Mucosa of rectum (tissue), 2 donors: ENCODE results near the gene CDH13.
A peak's percentile ranks its signal among the peaks of the same experiment; 100 is the strongest.

ENCODE experiments used
- H3K27ac ChIP-seq, 2 donors: one replicate each; pipeline ENCODE4 v1.7.0; 2013; ENCODE audit warnings: inconsistent platforms in 2 of 2, low read depth in 2 of 2, low read length in 2 of 2
- H3K27me3 ChIP-seq, 2 donors: one replicate each; pipeline ENCODE4 v1.7.0; 2013; ENCODE audit warnings: low read length in 2 of 2; ENCODE audit not compliant: control insufficient read depth in 2 of 2, insufficient read depth in 2 of 2
- H3K36me3 ChIP-seq, 2 donors: one replicate each; pipeline ENCODE4 v1.7.0; 2013; ENCODE audit warnings: low read length in 2 of 2; ENCODE audit not compliant: control insufficient read depth in 2 of 2, insufficient read depth in 2 of 2
- H3K4me1 ChIP-seq, 2 donors: one replicate each; pipeline ENCODE4 v1.7.0; 2013; ENCODE audit warnings: low read length in 2 of 2, mild to moderate bottlenecking in 1 of 2; ENCODE audit not compliant: control insufficient read depth in 2 of 2, insufficient read depth in 2 of 2
- H3K4me3 ChIP-seq, 2 donors: one replicate each; pipeline ENCODE4 v1.7.0; 2013; ENCODE audit warnings: low read length in 2 of 2
- H3K9ac ChIP-seq, 2 donors: one replicate each; pipeline ENCODE4 v1.7.0; 2013; ENCODE audit warnings: low read length in 2 of 2, low read depth in 1 of 2, mild to moderate bottlenecking in 1 of 2
- H3K9me3 ChIP-seq, 2 donors: one replicate each; pipeline ENCODE4 v1.7.0; 2013; ENCODE audit warnings: low read length in 2 of 2; ENCODE audit not compliant: control insufficient read depth in 2 of 2
- donor health status: healthy.
- donor health status: Normal muscosa, but diverticular disease.

The CDH13 gene

DNA sequence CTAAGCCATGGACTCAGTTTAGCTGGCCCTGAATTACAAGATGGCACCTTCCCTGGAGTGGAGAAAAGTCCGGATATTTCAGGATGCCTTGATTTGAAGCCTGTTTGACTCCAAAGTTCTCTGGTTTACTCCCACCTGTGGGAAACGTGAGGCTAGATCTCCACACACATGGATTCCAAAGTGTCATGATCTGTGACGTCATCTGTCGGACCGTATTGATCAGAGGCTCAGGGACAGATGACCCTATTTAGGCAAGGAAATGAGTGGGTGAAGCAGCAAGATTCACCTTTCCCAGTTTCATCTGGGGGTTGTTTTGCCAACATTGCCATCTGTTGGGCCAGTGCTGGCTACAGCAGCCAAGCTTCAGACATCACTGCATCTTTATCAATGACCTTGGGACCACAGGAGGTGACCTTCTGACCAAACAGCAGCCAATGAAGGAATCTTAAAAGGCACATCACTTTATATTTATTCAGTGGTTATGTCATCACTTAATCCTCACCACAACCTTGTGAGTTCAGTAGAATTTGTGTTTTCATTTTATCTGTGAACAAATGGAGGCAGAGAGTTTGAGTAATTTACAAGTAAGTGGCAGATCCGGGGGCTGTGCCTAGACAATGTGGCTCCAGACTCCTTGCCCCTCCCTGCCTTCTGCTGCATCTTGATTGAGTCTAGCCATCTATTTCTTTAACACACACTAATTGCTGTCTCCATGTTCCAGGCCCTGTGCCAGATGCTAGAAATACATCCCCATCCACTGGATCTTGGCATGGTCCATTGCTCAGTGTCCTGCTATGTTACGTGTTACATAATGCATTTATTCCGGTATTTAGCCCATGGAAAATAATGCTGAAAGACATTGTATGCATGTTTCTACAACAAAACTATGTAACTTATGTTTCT, 1.5 kb upstream of the CDH13 start:
- peaks cover 28 to 36% of the 10 kb centered on the region in 2 donors for H3K27me3 ChIP-seq
- peaks cover 6 to 16% of the 10 kb centered on the region in 2 donors for H3K4me1 ChIP-seq
- H3K27ac ChIP-seq, result no peak overlapping the region
- H3K9ac ChIP-seq, result no peak overlapping the region
- no peaks in the 10 kb centered on the region for H3K9me3 ChIP-seq
- H3K36me3 ChIP-seq, result no peaks in the 10 kb centered on the region
- no peak overlapping the region for H3K4me3 ChIP-seq

DNA sequence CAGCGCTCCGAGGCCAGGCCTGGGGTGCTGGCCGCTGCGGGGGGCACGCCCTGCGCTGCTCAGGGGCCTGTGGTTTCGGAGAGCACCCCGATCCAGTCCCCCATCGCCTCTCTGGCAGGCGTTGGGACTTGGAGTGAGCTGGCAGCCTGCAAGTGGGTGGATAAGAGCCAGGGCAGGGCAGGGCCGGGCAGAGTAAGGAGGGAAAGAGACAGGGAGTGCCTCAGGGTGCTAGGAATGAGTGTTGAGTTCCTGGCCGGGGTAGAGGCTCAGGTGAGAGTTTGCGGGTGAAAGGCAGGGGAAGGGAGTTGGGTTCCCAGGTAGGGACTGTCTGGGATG, 1.3 kb downstream of the CDH13 start:
- H3K27ac ChIP-seq, result no peak overlapping the region
- H3K4me3 ChIP-seq, result peak overlapping the region; percentile 52 to 53
- no peaks in the 10 kb centered on the region for H3K9me3 ChIP-seq
- H3K27me3 ChIP-seq, result peaks cover 26 to 35% of the 10 kb centered on the region in 2 donors
- H3K9ac ChIP-seq, result peak overlapping the region in 1 of 2 donors; percentile 42
- H3K4me1 ChIP-seq, result peaks cover 6 to 16% of the 10 kb centered on the region in 2 donors
- H3K36me3 ChIP-seq, result no peaks in the 10 kb centered on the region

DNA sequence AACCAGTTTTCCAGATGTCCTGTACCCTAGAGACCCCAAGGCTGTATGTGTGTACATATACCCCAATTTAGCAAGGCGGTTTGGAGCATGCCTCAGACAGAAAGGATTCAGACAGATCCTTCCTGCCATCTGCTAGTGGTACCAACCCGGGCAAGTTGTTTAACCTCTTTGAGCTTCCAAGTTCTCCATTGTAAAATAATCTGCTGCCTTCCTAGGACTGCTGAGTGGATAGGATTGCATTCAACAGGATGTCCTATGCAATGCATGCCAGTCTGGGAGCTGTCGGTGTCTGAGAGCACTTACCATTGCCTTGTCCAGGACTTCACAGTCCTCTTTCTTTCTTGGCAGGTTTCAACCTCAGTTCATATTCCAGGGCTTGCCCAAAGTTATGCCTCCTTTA, 1.9 kb downstream of the CDH13 start:
- peaks cover 7 to 18% of the 10 kb centered on the region in 2 donors for H3K4me1 ChIP-seq
- H3K9me3 ChIP-seq, result no peaks in the 10 kb centered on the region
- H3K4me3 ChIP-seq, result no peak overlapping the region
- H3K27me3 ChIP-seq, result peaks cover 24 to 35% of the 10 kb centered on the region in 2 donors
- H3K36me3 ChIP-seq, result no peaks in the 10 kb centered on the region
- H3K27ac ChIP-seq, result peak overlapping the region in 1 of 2 donors; percentile 38
- H3K9ac ChIP-seq, result no peak overlapping the region

DNA sequence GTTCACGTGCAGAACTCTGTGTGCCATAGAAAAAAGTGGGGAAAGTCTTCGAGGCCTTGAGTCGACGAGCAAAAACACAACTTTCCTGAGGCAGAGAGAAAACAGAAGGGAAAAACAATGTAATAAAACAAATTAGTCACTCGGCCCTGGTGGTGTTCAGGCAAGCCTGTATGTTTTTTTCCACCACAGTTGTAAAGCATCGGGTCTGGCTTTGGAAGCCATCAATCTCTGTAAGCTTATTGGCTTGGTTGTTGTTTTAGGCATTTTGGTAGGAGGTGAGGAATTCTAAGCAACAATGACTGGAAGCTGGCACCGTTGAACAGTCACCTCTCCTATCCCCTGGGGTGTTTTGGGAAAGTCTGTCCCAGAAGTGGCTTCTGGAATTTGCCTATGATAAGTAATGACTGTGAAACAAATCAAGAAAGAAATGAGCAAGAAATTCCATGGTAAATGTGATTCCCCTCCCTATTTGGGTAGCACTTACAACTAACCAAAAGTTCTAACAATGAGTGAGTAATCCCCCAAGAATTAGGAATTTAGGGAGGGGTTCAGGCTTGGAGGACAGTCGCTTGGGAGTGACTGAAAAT, 2.8 kb downstream of the CDH13 start:
- H3K9ac ChIP-seq, result no peak overlapping the region
- H3K27ac ChIP-seq, result peak overlapping the region in 1 of 2 donors; percentile 38
- H3K9me3 ChIP-seq, result no peaks in the 10 kb centered on the region
- H3K36me3 ChIP-seq, result no peaks in the 10 kb centered on the region
- H3K4me1 ChIP-seq, result peaks cover 15 to 26% of the 10 kb centered on the region in 2 donors
- H3K27me3 ChIP-seq, result peaks cover 22 to 34% of the 10 kb centered on the region in 2 donors
- H3K4me3 ChIP-seq, result no peak overlapping the region

DNA sequence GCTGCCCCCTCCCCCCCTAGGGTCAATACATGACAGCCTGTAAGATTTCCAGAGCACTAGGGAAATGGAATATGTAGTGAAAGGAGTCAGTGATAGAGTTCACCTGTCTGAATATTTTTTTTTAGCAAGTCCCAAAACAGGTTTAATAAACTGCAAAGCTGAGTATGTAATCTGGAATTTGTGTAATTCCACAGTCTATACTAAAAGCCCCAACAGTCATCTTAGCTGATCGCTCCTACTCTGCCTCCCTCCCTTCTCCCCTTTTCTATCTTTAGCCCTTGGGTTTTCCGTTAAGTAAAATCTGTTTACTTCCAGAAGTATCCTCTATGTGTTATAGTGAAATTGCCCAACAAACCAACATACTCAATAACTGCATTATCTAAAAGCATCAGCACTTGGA, 3.5 kb downstream of the CDH13 start:
- Histone ChIP-seq H3K4me3 (no peak overlapping the region), H3K9me3 (no peaks in the 10 kb centered on the region), H3K27ac (no peak overlapping the region), H3K36me3 (no peaks in the 10 kb centered on the region), H3K9ac (no peak overlapping the region), H3K27me3 (peaks cover 16 to 28% of the 10 kb centered on the region in 2 donors), H3K4me1 (peaks cover 20 to 33% of the 10 kb centered on the region in 2 donors)

DNA sequence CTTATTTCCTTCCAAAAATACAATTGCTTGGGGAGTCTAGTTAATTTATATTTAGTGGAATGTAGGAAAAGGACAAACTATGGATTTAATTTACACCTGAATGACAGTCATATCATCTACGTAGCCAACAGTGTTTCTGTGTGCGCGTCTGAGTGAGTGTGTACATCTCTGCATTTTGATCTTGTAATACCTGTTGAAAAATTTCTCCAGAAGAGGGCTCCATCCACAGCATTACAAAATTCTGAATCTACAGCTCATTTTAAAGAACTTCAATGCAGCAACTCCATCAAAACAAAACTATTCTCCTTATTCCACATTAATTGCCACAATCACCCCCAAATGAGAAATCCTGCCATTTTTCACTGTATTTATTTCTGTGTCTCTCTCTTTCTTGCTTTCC, 3.9 kb downstream of the CDH13 start:
- Histone ChIP-seq H3K27ac (no peak overlapping the region), H3K27me3 (peaks cover 14 to 25% of the 10 kb centered on the region in 2 donors), H3K4me3 (no peak overlapping the region), H3K9me3 (no peaks in the 10 kb centered on the region), H3K4me1 (peaks cover 25 to 38% of the 10 kb centered on the region in 2 donors), H3K36me3 (no peaks in the 10 kb centered on the region), H3K9ac (no peak overlapping the region)

DNA sequence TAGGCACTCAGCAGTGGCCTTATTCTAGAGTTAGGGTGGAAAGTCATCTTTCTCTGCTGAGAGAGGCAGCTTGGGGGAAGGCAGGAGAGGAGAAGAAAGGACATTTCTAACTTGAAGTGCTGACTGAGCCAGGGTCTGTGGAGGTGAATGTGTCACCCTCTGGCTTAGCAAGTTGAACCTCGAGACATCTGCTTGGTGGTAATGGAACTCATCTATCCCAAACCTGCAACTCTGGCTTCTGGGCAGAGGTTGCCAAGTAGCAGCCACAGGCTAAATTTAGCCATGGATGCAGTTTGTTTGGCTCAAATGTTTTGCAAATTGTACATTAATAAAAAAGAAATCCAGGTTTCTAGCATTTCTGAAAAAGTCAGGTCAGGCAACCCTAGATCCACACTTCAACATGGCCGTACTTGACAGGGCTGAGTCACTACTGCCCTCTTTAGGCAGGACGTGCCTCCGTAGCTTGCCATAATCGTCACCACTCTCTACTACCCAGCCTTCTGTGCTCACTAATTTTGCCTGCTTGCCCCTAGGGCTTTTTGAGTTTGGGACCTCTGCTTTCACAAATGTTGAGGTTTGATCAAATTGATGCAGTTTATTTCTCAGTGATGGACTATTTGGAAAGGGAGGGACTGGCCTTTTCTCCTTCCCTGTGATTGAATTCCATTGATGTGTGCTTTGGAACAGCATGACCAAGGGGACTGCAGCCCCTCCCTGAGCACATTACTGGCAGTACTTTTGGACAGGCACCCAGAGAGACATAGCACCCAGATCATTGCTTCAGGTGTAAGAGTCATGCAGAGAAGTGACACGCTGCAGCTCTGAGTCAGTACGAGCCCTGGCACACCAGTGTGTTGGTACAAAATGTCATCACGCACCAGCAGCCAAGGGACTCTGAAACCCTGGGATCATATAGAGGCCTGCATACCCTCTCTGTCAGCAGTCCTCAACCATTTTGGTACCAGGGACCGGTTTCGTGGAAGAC, 5.2 kb downstream of the CDH13 start:
- H3K9ac ChIP-seq, result no peak overlapping the region
- no peaks in the 10 kb centered on the region for H3K36me3 ChIP-seq
- peaks cover 6 to 13% of the 10 kb centered on the region in 2 donors for H3K27me3 ChIP-seq
- H3K4me3 ChIP-seq, result no peak overlapping the region
- no peak overlapping the region for H3K27ac ChIP-seq
- peaks cover 30 to 45% of the 10 kb centered on the region in 2 donors for H3K4me1 ChIP-seq
- H3K9me3 ChIP-seq, result no peaks in the 10 kb centered on the region

DNA sequence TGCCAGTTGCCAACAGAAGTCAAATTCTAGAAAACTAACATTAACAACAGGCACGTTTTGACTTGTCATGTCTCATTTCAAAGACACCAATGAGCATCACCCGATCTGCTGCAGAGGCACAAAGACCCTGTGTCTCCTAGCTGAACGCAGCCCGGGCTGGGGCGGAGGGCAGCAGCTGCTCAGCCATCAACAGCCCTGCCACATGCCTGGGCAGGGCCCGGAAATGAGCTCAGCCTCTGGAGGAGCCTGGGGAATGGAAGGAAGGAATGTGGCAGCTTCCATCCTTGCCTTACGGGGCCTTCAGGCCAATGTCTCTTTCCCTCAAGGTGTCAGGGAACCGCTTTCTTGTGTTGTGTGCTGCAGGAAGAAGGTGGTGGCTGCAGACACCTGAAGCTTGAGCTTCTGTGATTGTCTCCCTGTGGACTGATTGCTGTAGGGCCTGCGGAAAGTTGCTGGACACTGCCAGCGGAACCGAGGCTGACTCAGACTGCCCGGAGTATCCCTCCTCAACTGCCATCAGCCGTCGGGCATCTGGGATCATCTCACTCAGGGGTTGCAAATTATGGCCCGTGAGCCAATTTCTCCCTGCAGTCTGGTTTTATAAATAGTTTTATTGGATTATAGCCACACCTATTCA, 7.3 kb downstream of the CDH13 start:
- Histone ChIP-seq H3K36me3 (no peaks in the 10 kb centered on the region), H3K9ac (no peak overlapping the region), H3K4me3 (no peak overlapping the region), H3K27ac (peak overlapping the region; percentile 16 to 20), H3K4me1 (peaks cover 23 to 46% of the 10 kb centered on the region in 2 donors), H3K27me3 (no peaks in the 10 kb centered on the region), H3K9me3 (no peaks in the 10 kb centered on the region)

DNA sequence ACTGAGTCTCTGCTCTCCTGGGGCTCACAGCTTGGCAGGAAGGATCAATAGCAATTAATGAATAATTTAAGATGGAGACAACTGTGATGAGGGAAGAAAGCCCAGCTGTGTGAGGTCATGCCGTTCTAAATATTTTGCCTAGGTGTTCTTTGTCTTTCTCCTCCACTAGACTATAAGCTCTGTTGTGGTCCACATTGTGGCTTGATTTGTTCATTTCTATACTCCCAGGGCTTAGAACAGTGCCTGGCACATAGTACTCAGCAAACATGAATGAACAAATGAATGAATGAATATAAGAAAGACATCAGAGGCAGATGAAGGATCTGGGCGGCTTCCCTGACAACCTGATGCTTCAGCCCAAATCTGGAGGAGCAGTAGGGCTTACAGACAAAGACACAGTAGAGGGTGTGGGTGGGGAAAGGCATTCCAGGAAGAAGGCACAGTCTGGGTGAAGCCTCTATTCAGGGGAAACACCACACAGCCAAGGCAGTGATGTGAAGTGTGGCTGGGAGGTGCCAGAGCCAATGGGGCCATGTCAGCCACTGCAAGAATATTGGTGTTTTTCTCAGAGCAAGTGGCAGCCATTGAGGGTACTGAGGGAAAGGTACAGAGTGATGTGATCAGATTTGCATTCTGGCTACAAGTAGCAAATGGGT, 8.3 kb downstream of the CDH13 start:
- Histone ChIP-seq H3K36me3 (no peaks in the 10 kb centered on the region), H3K9ac (no peak overlapping the region), H3K4me3 (no peak overlapping the region), H3K27ac (no peak overlapping the region), H3K9me3 (no peaks in the 10 kb centered on the region), H3K4me1 (peaks cover 23 to 50% of the 10 kb centered on the region in 2 donors), H3K27me3 (no peaks in the 10 kb centered on the region)
